HG03442 (cell line): ENCODE results near the gene C1orf232.

Source experiments
- ATAC-seq: cut with Tn5 transposase; IDR thresholded peaks from one replicate; pipeline ENCODE4 v1.9.1; 2021; ENCODE audit warnings: mild to moderate bottlenecking, moderate library complexity; ENCODE audit not compliant: unreplicated experiment

Gene C1orf232

DNA sequence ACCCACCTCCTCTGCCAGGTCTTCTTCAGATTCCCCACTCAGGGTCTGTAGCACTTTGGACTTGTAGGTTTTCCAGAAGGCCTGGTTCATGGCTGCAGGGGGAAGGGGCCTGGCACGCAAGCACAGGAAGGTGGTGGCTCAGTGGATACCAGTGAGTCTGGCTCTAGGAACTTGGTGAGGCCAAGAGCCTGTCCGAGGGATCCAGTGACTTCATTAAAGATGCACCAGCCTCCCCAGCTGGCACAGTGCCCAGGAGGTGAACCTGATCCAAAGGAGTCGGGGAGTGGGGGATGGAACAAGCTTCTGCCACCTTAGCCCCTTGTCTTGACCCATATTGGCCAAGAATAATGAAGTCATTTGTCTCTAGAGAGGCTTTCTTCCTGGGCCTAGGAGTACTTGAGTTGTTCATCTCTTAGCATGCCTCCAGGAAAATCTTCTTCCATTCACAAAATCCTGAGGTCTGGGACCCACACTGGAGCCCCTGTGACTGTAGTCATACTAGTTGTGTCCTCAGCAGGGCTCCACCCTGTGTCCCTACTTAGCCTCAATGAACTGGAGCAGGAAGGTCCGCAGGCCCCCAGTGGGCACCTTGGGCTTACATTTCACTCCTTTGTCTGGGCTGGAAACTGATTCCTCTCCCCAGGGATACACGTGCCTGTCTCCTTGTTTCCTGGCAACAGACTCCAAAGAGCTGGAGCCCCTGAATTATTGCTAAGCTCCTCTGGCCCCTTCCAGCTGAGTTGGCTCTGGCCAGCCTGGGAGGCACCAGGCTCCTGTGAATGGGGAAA, at the start of gene C1orf232:
C1orf232 (minus strand) TSS at position 554 of the 788 bp plus-strand sequence; CDS start at position 90, 464 bp downstream.
- ATAC-seq, result no peak

DNA sequence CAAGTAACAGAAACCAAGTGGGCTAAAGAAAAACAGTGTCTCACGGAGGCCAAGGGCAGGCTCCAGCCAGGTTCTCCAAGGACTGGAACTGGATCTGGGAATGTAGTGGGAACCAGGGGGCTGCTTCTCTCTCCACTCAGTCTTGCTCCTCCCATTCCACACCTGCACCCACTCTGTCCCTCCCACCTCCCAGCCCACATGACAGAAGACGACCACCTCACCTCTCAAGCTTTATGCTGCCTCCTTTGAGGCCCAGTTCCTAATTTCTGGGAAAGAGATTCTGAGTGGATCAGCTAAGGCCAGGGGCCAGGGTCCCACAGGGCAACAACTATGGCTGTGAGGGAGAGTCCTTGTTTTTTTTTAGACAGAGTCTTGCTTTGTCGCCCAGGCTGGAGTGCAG, 46.5 kb upstream of the C1orf232 start:
- ATAC-seq, result no peak

GRCh38 chr1:26213335-26213905, 44.7 kb upstream of the C1orf232 start:
- ATAC-seq, result no peak

DNA sequence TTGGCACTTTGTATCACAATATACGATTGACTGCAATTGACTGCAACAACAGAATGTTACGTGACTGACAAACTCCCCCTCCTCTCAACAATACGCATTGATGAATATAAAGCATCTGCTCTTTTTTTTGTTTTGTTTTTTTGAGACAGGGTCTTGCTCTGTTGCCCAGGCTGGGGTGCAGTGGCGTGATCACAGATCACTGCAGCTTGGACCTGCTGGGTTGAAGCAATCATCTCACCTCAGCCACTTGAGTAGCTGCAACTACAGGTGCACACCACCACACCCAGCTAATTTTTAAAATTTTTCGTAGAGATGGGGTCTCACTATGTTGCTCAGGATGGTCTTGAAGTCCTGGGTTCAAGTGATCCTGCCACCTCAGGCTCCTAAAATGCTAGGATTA, 44.0 kb upstream of the C1orf232 start:
- no peak for ATAC-seq

DNA sequence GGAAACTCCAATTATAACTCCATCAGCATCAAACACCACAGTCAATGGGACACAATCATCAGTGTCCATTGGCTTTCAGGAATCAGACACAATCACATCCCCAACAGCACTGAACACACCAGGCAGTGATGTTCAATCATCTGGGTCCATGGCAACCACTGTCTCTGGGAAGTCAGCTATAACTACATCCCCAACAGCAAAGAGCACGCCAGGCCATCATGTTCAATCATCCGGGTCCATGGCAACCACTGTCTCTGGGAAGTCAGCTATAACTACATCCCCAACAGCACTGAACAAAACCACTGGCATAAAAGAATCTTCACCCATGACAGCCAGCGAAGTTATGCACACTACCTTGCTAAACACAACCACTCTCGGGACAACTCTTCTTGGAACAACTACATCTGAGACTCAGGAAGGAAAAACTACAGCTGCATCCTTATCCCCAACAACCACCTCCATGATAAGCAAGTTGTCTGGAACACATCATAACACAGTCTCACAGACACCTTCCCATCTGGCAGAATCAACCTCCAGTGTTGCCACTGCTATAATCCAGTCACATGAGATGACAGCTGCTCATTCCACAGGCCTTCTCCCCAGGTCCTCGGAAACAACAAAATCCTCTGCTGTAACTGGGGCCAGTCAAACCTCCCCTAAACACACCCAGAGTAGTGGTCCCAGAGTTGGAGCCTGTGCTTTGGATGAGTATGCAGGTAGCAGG, 41.5 kb upstream of the C1orf232 start:
- ATAC-seq, result no peak

DNA sequence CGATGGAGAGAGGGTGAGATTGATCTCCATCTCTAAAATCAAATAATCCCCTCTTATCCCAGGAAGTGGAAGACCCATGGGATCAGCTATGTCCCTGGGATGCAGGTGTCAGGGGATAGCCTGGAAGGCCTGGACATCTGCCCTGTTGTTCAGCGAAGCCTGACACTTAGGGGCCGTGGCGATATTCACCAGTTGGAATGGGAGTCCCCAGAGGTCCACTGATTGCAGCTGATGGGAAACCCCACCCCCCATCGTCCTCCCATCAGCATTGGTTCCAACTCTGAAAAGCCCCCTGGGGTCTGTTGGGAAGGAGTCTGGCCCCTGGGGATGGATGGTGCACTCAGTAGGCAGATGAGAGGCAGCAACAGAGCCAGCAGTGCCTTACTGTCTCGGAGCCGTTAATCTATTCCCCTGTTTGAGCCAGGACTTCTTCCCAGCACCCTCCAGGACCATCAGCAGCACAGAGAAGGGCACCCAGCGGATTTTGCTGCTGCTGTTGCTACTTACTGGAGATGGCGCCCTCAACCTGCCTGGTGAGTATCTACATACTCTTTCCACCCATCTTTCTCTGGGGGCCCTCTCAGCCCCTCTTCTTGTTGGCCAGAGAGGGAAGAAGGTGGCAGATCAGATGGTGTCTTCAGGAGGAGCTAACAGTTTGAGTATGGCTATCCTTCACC, 35.0 kb upstream of the C1orf232 start:
- no peak for ATAC-seq

GRCh38 chr1:26200413-26200812, 31.6 kb upstream of the C1orf232 start:
- no peak for ATAC-seq

GRCh38 chr1:26197813-26198212, 29.1 kb upstream of the C1orf232 start:
- ATAC-seq, result no peak

DNA sequence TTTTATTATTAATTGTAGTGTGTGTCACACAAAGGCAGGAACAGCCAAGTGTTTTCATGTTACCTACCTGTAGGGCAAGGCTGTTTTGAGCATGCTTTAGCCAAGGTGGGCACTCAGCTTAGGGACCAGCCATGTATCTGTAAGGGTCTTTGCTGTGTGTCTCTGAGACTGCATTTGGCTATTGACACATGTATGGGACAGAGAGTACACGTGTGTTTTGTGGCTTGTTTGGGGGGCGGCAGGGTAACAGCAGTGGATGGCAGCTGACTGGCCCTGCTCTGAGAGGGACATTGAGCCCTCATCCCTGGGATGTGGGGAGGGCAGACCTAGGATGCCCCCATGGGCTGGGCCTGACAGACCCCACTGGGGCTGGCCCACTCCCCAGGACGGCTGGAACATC, 28.5 kb upstream of the C1orf232 start:
- ATAC-seq, result no peak

- no peak for ATAC-seq
Measured at GRCh38 chr1:26195805-26196204, 27.0 kb upstream of the C1orf232 start.

- ATAC-seq, result no peak
Measured at GRCh38 chr1:26191739-26192138, 23.0 kb upstream of the C1orf232 start.

DNA sequence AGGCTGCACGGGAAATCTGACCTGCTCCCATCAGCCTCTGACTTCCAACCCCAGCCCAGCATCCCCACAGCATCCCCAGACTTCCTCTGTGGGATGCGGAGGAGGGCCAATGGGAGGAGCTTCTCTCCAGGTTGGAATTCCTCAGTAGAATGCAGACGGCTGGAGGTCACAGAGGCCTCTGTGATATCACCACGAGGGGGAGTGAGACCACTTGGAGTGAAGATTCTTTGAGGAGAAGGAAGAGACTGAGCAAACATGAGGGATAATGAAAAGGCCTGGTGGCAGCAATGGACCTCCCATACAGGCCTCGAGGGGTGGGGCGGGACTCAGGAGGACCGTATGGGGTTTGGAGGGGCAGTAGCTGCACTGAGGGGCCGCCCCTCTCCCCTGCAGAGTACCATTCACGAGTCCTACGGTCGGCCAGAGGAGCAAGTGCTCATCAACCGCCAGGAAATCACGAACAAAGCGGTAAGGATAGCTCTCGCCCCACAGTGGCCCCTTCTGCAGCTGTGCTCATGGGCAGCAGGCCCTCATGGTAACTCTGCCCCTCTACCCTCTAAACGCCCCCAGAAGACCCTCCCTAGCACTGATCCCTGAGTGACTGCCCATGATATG, 21.7 kb upstream of the C1orf232 start, which contains the start of gene CATSPER4:
CATSPER4 (plus strand) TSS at position 230 of the 615 bp plus-strand sequence; CDS start at position 256, 26 bp downstream.
- no peak for ATAC-seq

DNA sequence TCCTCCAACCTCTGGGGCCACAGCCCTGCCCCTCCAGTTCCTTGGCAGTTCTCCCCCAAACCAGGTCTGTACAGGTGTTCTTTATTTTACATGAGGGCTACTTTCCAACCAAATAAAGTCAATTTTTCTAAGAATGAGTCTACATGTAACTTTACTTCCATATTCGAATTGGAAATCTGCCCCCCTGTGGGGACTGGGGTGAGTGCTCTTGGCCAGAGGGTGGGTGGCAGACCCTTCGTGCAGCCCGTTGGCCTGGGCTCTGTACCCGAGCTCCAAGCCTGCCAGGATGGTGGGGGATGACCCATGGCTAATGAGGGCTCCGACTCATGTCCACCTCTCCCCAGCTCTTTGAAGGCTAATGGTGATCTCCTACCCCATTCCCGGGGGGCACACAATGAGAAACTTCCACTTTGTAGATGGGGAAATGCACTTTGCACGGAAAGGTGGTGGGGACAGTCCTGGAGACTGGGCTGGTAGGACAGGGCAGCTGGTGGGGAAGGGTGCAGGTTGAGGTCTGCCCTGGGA, 21.1 kb upstream of the C1orf232 start:
- ATAC-seq, result no peak

DNA sequence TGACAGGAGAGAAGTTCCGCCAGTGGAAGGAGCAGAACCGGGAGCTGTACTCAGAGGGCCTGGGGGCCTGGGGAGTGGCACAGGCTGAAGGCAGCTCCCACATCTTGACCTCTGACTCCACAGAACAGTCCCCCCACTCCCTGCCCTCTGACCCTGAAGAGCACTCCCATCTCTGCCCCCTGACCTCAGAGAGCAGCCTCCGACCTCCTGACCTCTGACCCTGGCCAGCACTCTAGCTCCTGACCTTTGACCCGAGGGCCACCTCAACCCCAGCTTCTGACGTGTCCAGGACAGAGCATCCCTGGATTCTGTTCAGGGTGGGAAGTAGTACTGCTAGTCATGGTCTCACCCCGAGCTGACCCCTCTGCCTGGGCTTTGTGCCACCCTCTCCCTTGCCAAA, 20.6 kb upstream of the C1orf232 start:
- ATAC-seq, result no peak

- no peak for ATAC-seq
Measured at GRCh38 chr1:26188477-26188876, 19.7 kb upstream of the C1orf232 start.

DNA sequence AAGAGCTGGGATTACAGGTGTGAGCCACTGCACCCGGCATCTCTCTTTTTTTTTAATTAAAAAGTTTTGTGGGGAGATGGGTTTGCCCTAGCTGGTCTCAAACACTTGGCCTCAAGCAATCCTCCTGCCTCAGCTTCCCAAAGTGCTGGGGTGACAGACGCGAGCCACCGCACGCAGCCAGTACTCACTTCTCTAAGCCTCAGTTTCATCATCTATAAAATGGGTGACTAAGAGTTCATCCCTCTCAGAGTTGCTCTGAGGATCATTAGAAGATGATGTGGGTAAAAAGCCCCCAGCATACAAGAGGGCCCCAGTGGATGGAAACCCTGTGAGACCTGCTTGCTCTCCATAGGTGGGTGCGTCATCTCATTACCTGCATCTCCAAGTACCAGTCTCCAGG, 19.1 kb upstream of the C1orf232 start:
- ATAC-seq, result no peak

DNA sequence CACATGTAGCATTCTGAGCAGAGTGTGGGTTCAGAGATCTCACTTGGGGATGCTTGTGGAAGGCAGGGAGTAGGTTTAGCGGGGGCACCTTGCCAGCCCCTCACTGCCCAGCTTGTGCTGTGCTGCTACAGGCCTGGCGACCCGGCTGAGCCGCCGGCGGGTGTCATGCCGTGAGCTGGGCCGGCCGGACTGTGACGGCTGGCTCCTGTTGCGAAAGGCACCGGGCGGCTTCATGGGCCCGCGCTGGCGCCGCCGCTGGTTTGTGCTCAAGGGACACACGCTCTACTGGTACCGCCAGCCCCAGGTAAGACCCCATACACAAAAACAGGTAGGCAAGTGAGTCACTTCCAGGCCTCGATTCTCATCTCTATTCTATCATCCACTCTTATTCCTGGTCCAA, 16.1 kb upstream of the C1orf232 start:
- ATAC-seq, result no peak

GRCh38 chr1:26184086-26184485, 15.3 kb upstream of the C1orf232 start:
- ATAC-seq, result no peak

DNA sequence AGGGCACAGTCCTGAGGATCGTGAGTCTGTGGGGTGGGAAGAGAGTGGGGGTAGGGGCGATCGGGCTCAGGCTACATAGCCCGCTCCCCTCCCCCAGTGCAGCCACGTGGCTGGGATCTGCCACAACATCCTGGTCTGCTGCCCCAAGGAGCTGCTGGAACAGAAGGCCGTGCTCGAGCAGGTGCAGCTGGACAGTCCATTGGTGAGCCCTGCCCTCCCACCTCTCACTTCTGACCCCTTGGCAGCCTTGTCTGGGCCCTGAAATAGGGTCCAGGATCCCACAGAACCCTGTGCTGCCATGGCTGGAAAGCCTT, 13.6 kb upstream of the C1orf232 start:
- ATAC-seq, result no peak

DNA sequence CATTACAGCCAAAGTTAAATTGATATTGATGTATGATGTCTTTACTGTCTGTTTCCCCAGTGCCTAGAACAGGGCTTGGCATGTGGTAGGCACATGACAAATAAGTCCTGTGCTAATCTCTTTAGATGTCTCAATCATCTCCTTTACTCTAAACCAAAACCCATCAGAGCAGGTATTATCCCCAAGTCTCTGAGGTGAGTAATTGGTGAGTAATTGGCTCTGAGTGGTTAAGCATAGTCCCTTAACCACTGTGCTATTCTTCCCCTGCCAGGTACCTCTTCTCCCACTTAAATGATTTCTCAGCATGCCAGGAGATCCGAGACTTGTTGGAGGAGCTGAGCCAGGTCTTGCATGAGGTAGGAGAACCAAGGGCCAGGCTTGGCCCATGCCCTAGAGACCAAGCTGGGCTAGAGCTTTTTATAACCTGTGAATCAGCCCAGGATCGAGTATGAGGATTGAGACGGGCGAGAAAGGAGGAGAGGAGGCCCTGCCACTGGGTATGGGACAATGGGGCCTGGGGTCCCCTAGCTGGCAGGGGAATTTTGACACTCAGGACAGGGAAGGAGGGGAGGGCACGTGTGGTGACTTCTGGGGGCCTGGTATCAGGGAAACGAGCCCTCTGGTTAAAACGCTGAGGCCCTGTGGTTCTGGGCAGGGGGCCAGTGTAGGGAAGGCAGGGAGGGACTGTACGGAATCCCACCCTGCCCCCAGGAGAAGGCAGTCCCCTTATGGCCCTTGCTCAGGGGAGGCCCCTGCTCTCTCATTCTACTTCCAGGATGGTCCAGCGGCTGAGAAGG, 13.0 kb upstream of the C1orf232 start:
- no peak for ATAC-seq
